ENCODE data around the gene GRK1.
"Not testable (repeated sequence)": the region's sequence is repeated elsewhere in the genome, so short reads cannot be mapped to it uniquely, and the experiment has no call there.

The GRK1 gene

GRCh38 chr13:113666951-113667701 is at the start of gene GRK1:
GRK1 (plus strand) TSS chr13:113667219; CDS start chr13:113667387, 168 bp downstream.
- H3K4me3 ChIP-seq (replicated peaks; ENCODE audit: low read depth, low read length) = no peak within 1 kb of the TSS
- TF ChIP-seq, protein P1, sequence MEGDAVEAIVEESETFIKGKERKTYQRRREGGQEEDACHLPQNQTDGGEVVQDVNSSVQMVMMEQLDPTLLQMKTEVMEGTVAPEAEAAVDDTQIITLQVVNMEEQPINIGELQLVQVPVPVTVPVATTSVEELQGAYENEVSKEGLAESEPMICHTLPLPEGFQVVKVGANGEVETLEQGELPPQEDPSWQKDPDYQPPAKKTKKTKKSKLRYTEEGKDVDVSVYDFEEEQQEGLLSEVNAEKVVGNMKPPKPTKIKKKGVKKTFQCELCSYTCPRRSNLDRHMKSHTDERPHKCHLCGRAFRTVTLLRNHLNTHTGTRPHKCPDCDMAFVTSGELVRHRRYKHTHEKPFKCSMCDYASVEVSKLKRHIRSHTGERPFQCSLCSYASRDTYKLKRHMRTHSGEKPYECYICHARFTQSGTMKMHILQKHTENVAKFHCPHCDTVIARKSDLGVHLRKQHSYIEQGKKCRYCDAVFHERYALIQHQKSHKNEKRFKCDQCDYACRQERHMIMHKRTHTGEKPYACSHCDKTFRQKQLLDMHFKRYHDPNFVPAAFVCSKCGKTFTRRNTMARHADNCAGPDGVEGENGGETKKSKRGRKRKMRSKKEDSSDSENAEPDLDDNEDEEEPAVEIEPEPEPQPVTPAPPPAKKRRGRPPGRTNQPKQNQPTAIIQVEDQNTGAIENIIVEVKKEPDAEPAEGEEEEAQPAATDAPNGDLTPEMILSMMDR (IDR thresholded peaks at IDR 0.05; ENCODE audit: low read depth, low read length, missing control alignments) = no peak
- no peak for DNase-seq (ENCODE audit: extremely low read depth, low read depth)

- TF ChIP-seq, protein P1 (IDR thresholded peaks at IDR 0.05; ENCODE audit: low read depth, low read length, missing control alignments) = no peak
- no peak for DNase-seq (ENCODE audit: extremely low read depth, low read depth)
- no peak overlapping the region for H3K4me3 ChIP-seq (replicated peaks; ENCODE audit: low read depth, low read length)
Observed at GRCh38 chr13:113617961-113618360, 49.1 kb upstream of the GRK1 start.

DNA sequence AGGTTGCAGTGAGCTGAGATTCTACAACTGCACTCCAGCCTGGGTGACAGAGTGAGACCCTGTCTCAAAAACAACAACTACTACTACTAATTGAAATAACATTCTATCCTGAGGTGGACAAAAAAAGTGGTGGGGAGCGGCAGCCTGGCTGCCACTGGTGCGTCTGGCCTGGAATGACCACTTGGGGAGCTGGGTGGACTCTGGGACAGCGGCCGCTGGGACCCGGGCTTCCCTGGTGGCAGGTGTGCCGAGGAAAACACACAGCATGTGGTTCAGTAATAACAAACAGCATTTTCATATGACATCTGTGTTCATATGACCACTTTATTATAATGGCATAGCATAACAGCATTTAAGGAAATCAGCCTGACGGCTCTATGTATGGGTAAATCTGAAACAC is 48.6 kb upstream of the GRK1 start:
- DNase-seq (ENCODE audit: extremely low read depth, low read depth) = no peak
- H3K4me3 ChIP-seq (replicated peaks; ENCODE audit: low read depth, low read length) = no peak overlapping the region
- TF ChIP-seq, protein P1 (IDR thresholded peaks at IDR 0.05; ENCODE audit: low read depth, low read length, missing control alignments) = no peak

DNA sequence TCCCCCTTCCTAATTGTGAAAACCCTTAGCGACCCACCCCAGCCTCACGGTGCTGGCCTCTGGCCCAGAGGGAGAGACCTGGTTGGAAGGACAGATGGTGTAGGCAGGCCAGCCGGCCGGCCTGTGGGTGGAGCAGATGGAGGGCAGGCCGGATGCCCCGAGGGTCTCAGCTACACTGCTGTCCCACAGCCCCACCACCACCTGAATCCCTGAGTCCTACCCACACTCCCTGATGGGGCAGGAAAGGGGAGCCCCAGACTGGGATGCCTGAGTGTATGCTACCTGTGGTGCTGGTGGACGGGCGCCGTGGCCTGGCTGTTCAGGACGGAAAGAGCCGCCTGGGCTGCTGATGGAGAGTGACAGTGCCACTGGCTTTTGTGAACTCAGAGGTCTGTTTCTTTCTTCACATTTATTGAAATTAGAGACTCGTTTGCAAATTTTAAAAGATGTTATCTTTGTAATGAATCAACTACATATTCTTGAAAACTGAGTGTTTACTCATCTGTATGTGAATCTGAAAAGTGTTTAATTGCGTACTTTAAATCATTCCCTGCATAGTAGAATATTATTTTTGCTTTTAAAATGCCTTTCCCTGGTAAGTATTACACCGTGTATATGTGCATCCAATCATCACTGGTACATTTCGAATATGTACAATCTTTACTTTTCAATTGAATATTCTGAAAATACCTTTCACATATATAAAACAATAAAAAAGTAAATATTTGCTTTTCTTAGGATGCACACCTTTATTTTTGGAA is 46.8 kb upstream of the GRK1 start:
- H3K4me3 ChIP-seq (replicated peaks; ENCODE audit: low read depth, low read length) = no peak overlapping the region
- TF ChIP-seq, protein P1 (IDR thresholded peaks at IDR 0.05; ENCODE audit: low read depth, low read length, missing control alignments) = no peak
- DNase-seq (ENCODE audit: extremely low read depth, low read depth) = no peak

GRCh38 chr13:113621046-113621445 is 46.0 kb upstream of the GRK1 start:
- TF ChIP-seq, protein P1 (IDR thresholded peaks at IDR 0.05; ENCODE audit: low read depth, low read length, missing control alignments) = no peak
- DNase-seq (ENCODE audit: extremely low read depth, low read depth) = no peak
- H3K4me3 ChIP-seq (replicated peaks; ENCODE audit: low read depth, low read length) = no peak overlapping the region

DNA sequence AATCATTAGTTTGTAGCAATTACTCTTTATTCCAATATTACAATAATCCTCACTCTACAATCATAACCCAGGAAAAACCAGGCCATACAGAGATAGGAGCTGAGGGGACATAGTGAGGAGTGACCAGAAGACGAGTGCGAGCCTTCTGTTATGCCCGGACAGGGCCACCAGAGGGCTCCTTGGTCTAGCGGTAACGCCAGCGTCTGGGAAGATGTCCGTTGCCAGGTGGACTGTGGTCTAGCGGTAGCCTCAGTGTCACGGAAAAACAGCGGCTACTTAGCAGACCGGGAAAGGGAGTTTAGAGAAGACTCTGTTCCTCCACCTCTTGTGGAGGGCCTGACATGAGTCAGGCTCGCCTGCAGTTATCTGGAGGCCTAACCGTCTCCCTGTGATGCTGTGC is 45.5 kb upstream of the GRK1 start:
- DNase-seq (ENCODE audit: extremely low read depth, low read depth); H3K4me3 ChIP-seq (replicated peaks; ENCODE audit: low read depth, low read length): not testable (repeated sequence)
- TF ChIP-seq, protein P1 (IDR thresholded peaks at IDR 0.05; ENCODE audit: low read depth, low read length, missing control alignments) = peak; percentile 41

GRCh38 chr13:113621986-113622550 is 45.0 kb upstream of the GRK1 start:
- not testable (repeated sequence) for DNase-seq (ENCODE audit: extremely low read depth, low read depth); H3K4me3 ChIP-seq (replicated peaks; ENCODE audit: low read depth, low read length)
